UCSD-AML1 (cell line): ENCODE data around the gene UNC119B.

Experiments
- DNase-seq: peaks from one replicate; lab custom pipeline; 2025; ENCODE audit not compliant: unreplicated experiment; lab: John Stamatoyannopoulos, UW

The UNC119B gene

DNA sequence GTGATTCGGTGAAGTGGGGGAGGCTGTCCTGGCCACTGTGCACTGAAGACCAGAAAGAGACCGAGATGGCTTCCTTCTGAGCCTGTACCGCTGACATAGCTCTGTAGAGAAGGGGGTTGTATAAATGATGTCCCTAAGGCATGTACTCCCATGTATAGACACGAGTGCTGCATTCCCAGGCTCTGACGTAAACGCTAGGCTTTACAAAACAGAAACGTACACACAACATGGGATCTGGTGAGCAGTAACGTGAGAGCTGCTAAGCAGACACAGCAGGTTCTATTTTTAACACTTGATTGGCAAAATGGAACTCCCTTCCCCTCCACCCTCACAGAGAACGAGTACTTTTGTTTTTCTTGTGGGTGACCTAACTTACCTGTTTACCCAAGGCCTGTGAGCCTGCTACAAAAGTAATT is 51.3 kb downstream of the UNC119B start:
- no peak for DNase-seq

GRCh38 chr12:120762086-120762485 is 51.8 kb downstream of the UNC119B start:
- no peak for DNase-seq

- DNase-seq, result no peak
Observed at GRCh38 chr12:120763250-120763649, 53.0 kb downstream of the UNC119B start.

GRCh38 chr12:120764816-120765215 is 54.6 kb downstream of the UNC119B start:
- DNase-seq, result no peak

DNA sequence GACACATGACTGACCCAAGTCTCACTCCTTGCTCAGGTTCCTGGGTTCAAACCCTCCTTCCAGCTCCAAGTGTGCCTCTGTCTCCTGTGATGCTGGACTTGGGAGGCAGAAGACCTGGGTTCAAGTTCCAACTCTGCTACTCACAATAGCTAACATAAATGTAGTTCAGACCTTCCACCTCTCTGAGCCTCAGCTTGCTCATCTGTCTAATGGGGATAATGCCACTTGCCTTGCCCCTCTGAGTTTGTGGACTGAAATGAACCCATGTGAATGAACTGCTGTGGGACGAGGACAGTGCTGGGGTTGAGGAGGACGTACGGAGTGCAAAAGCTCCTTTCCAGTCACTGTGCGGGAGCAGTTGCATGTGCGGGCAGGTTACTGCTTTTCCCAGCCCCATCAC is 56.3 kb downstream of the UNC119B start:
- DNase-seq, result no peak

DNA sequence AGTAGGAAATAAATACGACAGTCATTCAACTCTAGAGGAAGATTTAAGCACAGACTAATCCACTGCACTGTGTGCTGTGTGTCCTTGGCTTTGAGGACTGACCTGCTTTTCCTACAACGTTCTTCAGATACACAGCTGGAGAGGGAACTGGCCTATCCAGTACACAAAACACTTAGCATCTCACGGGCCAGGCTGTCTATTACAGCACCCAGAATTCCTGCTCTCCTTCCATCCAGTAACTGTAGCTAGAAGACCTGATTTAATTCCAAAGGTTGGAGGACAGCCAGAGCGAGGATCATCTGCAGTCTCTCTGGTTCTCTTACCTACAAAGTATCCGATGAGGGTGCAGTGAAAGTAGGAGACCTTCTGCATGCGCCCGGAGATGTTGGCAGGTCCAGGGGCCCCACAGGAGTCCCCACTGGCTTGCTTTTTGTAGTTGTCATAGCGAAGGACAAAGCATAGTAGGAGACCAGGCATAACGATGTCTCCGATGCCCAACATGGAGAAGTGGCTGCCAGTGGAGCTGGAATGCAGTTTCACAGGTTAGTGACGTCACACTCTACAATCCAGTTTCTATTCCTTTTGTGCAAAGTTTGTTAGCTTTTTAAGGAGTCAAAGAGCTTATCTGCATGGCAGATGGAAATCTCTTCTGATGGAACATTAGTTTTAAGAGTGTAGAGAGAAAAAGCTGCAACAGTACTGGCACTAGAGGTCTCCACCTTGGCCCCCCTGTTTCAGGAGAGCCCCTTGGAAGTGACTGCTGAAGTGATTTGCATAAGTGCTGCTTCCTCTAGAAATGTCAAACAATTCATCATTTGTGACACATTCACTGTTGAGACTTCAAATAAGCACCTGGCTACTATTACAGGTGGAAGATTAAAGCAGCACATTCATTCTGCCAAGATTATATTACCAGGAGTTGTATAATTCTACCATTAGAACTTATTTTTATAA is 57.1 kb downstream of the UNC119B start:
- DNase-seq, result no peak

- DNase-seq, result no peak
Observed at GRCh38 chr12:120771097-120771496, 60.8 kb downstream of the UNC119B start.
